Spleen (tissue), 11 donors: ENCODE measurements around the gene NCBP2. TPM values are rescaled to one million over a fixed set of nuclear protein-coding genes. Genes with fewer than 3 reads are reported as not detected.

Experiments used
- DNase-seq: peaks from one replicate; pipeline ENCODE4 v3.0.0-alpha.2; 2020
- H3K27ac ChIP-seq, 8 donors: fragments of 200-600 bp; sonication (generic) in 7 of 8; 1 replicate in 4 of 8; 2 replicates in 4 of 8; pipeline versions ENCODE4 v1.5.0 to v1.8.0; 2016 to 2021; ENCODE audit warnings: inconsistent platforms in 4 of 8, mild to moderate bottlenecking in 4 of 8, moderate library complexity in 1 of 8
- H3K27me3 ChIP-seq, 7 donors: fragments of 200-600 bp; sonication (generic) in 6 of 7; replicated peaks in 1 of 7; 1 replicate in 4 of 7; 2 replicates in 3 of 7; pipeline versions ENCODE4 v1.5.0 to v1.8.0; 2016 to 2021; ENCODE audit warnings: inconsistent platforms in 3 of 7, mild to moderate bottlenecking in 1 of 7
- H3K36me3 ChIP-seq, 6 donors: fragments of 200-600 bp; sonication (generic) in 5 of 6; 1 replicate in 4 of 6; 2 replicates in 2 of 6; pipeline versions ENCODE4 v1.5.0 to v1.8.0; 2016 to 2021; ENCODE audit warnings: inconsistent platforms in 2 of 6
- H3K4me1 ChIP-seq, 6 donors: fragments of 200-600 bp; sonication (generic) in 5 of 6; 1 replicate in 3 of 6; 2 replicates in 3 of 6; pipeline versions ENCODE4 v1.5.0 to v1.8.0; 2016 to 2021; ENCODE audit warnings: inconsistent platforms in 3 of 6
- H3K4me3 ChIP-seq, 8 donors: fragments of 200-600 bp; sonication (generic) in 7 of 8; 1 replicate in 4 of 8; 2 replicates in 4 of 8; pipeline versions ENCODE4 v1.5.0 to v1.8.0; 2016 to 2021; ENCODE audit warnings: inconsistent platforms in 4 of 8, mild to moderate bottlenecking in 4 of 8, moderate library complexity in 2 of 8
- H3K9me3 ChIP-seq, 8 donors: fragments of 200-600 bp; sonication (generic) in 7 of 8; 1 replicate in 4 of 8; 2 replicates in 4 of 8; pipeline versions ENCODE4 v1.5.0 to v1.8.0; 2016 to 2021; ENCODE audit warnings: inconsistent platforms in 4 of 8
- POLR2A ChIP-seq, 3 donors: fragments of 450-650 bp; IDR thresholded peaks; one replicate each; pipeline ENCODE4 v1.5.1; 2017; ENCODE audit warnings: antibody characterized with exemption in 3 of 3, mild to moderate bottlenecking in 1 of 3
- POLR2AphosphoS5 ChIP-seq, 3 donors: sonication (generic); formaldehyde crosslinking; IDR thresholded peaks; one replicate each; pipeline ENCODE4 v1.5.1; 2017; ENCODE audit warnings: antibody characterized with exemption in 3 of 3
- WGBS, 5 donors: extraction: QIAGEN DNeasy Blood & Tissue Kit in 3 of 5; methylation state at CpG; one replicate each; pipeline versions ENCODE4 v1.1.5 to v1.1.7; 2013 to 2018; 5-methylcytosine and 5-hydroxymethylcytosine counted together
- intact Hi-C: fragments of 100-400 bp; cut with DNase I; formaldehyde crosslinking; loops from one replicate; pipeline ENCODE4 v1.15.0; 2023; ENCODE audit warnings: low total_unique reads
- polyA plus RNA-seq, 3 donors: library from polyadenylated mRNA; stranded (reverse); fragments of 200-250 nt; gene quantifications; one replicate each; pipeline ENCODE4 v1.2.1, GENCODE V29; 2013
- total RNA-seq, 7 donors: library from RNA; depleted of rRNA in 3 of 7; stranded (reverse); fragments of >200 nt in 3 of 7; fragmentation: NEBNext Ultra II Directional in 4 of 7; extraction: Animal tissue kit (Norgen Biotek cat#: 25700) in 4 of 7; gene quantifications; one replicate each; pipeline versions ENCODE4 v1.1.0 to v1.2.1, GENCODE V29; 2016 to 2021
- TF ChIP-seq, protein P1 (sequence below), 11 experiments: fragments of 200-600 bp in 7 of 11; fragments of 450-650 bp in 4 of 11; sonication (generic) in 4 of 11; IDR thresholded peaks in 8 of 11; conservative IDR thresholded peaks in 3 of 11; 1 replicate in 7 of 11; 2 replicates in 4 of 11; pipeline versions ENCODE4 v1.4.0 to v1.8.0; 2016 to 2021; ENCODE audit warnings: antibody characterized with exemption in 11 of 11, inconsistent platforms in 4 of 11, mild to moderate bottlenecking in 1 of 11
- donor health status: healthy with polysubstance abuse.
- donor health status: DM: no; HTN: no; CAD: no; lungs with moderate emphysema.
- donor health status: DM: no; HTN: no; CAD: no.
- donor health status: Bipolar disorder and iron deficiency.
- donor health status: healthy.
- donor health status: DM: no; HTN: no; CAD: no.
- donor health status: DM: yes; HTN: yes; CAD: no.

NCBP2 gene
- total and polyA plus RNA-seq, 10 donors: 44.6 to 61.1 (median 49.9) TPM

DNA sequence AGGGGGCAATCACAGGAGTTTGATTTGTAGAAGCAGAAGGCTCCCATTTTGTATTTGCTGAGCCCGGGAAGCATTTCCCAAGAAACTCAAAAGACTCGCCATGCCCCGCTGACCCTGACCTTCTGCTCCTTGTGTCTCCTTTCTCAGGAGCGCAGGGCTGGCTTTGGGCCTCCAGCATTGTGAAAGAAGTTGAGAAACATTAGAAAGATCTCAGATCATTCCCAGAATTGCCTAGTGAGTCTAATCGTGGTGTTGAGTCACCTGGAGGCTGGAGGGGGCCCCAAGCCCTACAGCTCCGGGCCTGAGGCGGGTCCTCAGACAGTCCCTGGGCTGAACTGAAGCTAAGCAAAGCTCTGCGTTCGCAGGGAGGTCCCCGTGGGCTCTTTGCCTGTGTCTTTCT is 37.2 kb upstream of the NCBP2 start:
- intact Hi-C loops: loop anchor here (10.0 kb wide), 1 partner anchor 205 kb away; no protein-coding TSS in a partner anchor
- DNase-seq: peak; percentile 23
- whole genome bisulfite sequencing, 5 donors: 83 to 88% (median 85%) methylated on average over 10 of the region's 10 CpGs

DNA sequence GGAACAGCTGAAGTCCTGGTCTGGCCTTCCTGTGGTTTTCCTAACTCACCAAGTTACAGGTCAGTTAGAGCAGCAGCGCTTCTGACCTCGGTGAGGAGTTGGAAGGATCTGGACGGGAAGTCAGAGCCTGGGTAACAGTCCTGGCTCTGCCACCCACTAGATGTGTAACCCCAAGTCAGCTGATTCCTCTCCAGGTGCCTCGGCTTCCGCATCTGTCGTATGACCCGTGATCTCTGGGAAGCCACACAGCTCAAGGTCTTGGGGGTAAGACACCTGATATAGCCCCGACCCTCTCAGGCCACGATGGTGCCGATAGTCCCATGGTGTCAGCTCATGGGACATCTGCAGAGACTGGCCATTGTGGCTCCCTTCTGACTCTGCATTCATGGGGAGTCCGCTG is 34.6 kb upstream of the NCBP2 start:
- H3K4me1 ChIP-seq: peaks cover 0 to 8% (median 2%) of the 10 kb centered on the region in 6 donors
- H3K4me3 ChIP-seq: no peak overlapping the region
- no peak overlapping the region for H3K27ac ChIP-seq
- peak; percentile 31 for DNase-seq
- WGBS, 5 donors: 69 to 80% (median 75%) methylated on average over 9 to 11 of the region's 11 CpGs
- H3K36me3 ChIP-seq: no peaks in the 10 kb centered on the region
- H3K9me3 ChIP-seq: no peaks in the 10 kb centered on the region
- TF ChIP-seq, protein P1, sequence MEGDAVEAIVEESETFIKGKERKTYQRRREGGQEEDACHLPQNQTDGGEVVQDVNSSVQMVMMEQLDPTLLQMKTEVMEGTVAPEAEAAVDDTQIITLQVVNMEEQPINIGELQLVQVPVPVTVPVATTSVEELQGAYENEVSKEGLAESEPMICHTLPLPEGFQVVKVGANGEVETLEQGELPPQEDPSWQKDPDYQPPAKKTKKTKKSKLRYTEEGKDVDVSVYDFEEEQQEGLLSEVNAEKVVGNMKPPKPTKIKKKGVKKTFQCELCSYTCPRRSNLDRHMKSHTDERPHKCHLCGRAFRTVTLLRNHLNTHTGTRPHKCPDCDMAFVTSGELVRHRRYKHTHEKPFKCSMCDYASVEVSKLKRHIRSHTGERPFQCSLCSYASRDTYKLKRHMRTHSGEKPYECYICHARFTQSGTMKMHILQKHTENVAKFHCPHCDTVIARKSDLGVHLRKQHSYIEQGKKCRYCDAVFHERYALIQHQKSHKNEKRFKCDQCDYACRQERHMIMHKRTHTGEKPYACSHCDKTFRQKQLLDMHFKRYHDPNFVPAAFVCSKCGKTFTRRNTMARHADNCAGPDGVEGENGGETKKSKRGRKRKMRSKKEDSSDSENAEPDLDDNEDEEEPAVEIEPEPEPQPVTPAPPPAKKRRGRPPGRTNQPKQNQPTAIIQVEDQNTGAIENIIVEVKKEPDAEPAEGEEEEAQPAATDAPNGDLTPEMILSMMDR (IDR thresholded peaks at IDR 0.05 in 8 of 11, conservative IDR thresholded peaks at IDR 0.05 in 3 of 11): no peak
- TF ChIP-seq POLR2A (IDR thresholded peaks at IDR 0.05) (no peak), POLR2AphosphoS5 (IDR thresholded peaks at IDR 0.05) (no peak)
- intact Hi-C loops: loop anchor here (10.0 kb wide), 1 partner anchor 208 kb away; no protein-coding TSS in a partner anchor
- peaks cover 0 to 23% (median 0%) of the 10 kb centered on the region in 7 donors for H3K27me3 ChIP-seq

More for the DNA sequence above, 37.2 kb upstream of the NCBP2 start:
- peaks cover 0 to 19% (median 14%) of the 10 kb centered on the region in 8 donors for H3K9me3 ChIP-seq
- H3K4me3 ChIP-seq: no peak overlapping the region
- no peak overlapping the region for H3K27ac ChIP-seq
- no peak for TF ChIP-seq POLR2A (IDR thresholded peaks at IDR 0.05)
- TF ChIP-seq, protein P1 (IDR thresholded peaks at IDR 0.05 in 8 of 11, conservative IDR thresholded peaks at IDR 0.05 in 3 of 11): no peak
- no peak for TF ChIP-seq POLR2AphosphoS5 (IDR thresholded peaks at IDR 0.05)
- peaks cover 0 to 23% (median 0%) of the 10 kb centered on the region in 7 donors for H3K27me3 ChIP-seq
- H3K4me1 ChIP-seq: peaks cover 0 to 8% (median 2%) of the 10 kb centered on the region in 6 donors
- no peaks in the 10 kb centered on the region for H3K36me3 ChIP-seq

DNA sequence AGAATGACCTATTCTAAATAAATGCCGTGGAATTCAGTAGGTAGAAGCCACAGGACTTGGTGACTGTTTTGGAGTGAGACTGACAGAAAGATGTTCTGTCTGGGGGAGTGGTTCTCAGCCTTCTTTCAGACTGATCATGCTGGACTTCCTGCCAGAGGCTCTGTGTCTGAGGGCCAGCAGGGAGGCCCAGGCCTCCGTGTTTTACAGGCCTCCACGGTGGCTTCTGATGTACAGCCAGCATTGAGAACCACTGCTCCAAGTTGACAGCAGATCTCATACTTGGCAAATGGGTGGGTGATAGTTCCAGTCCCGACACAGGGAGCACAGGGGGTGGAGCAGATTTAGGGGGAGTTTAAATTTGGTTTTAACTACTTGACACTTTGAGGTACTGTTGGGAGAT is 33.0 kb upstream of the NCBP2 start:
- peaks cover 0 to 9% (median 3%) of the 10 kb centered on the region in 6 donors for H3K4me1 ChIP-seq
- TF ChIP-seq, protein P1 (IDR thresholded peaks at IDR 0.05 in 8 of 11, conservative IDR thresholded peaks at IDR 0.05 in 3 of 11): no peak
- TF ChIP-seq POLR2AphosphoS5 (IDR thresholded peaks at IDR 0.05) (no peak), POLR2A (IDR thresholded peaks at IDR 0.05) (no peak)
- H3K9me3 ChIP-seq: no peaks in the 10 kb centered on the region
- intact Hi-C loops: loop anchor here (10.0 kb wide), 1 partner anchor 209 kb away; no protein-coding TSS in a partner anchor
- DNase-seq: no peak
- H3K27me3 ChIP-seq: peaks cover 0 to 23% (median 0%) of the 10 kb centered on the region in 7 donors
- no peaks in the 10 kb centered on the region for H3K36me3 ChIP-seq
- H3K4me3 ChIP-seq: no peak overlapping the region
- H3K27ac ChIP-seq: no peak overlapping the region
- WGBS, 5 donors: 72 to 90% (median 86%) methylated on average over 3 to 4 of the region's 4 CpGs

DNA sequence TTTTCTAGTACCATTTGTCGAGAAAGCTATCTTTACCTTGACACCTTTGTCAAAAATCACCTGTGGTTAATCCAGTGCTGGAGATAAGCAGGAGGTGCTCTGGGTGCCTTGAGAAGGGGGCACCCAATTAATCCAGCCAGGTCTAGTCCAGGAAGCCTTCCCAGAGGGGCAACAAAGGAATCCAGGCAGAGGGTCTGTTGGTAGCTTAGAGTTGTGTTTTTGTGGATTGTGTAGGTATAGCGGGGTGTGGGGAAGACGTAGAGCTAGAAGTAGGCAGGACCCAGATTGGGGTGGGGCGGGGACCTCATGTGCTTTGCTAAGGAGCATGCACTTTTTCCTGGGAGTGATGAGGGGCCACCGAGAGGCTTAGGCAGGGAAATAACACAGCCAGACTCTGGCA is 32.3 kb upstream of the NCBP2 start:
- DNase-seq: no peak
- no peak for TF ChIP-seq POLR2A (IDR thresholded peaks at IDR 0.05)
- no peak for TF ChIP-seq POLR2AphosphoS5 (IDR thresholded peaks at IDR 0.05)
- TF ChIP-seq, protein P1 (IDR thresholded peaks at IDR 0.05 in 8 of 11, conservative IDR thresholded peaks at IDR 0.05 in 3 of 11): no peak
- Histone ChIP-seq H3K9me3 (no peaks in the 10 kb centered on the region), H3K4me1 (peaks cover 0 to 14% (median 9%) of the 10 kb centered on the region in 6 donors), H3K27ac (no peak overlapping the region), H3K36me3 (no peaks in the 10 kb centered on the region), H3K4me3 (no peak overlapping the region), H3K27me3 (peaks cover 0 to 17% (median 0%) of the 10 kb centered on the region in 7 donors)
- intact Hi-C loops: loop anchor here (10.0 kb wide), 1 partner anchor 210 kb away; no protein-coding TSS in a partner anchor
- 80 to 97% (median 88%) methylated on average over 5 of the region's 5 CpGs for WGBS, 5 donors
